Right lobe of liver (tissue), 6 donors: ENCODE measurements around the gene MRGPRX2. TPM values are rescaled to one million over a fixed set of nuclear protein-coding genes. Genes with fewer than 3 reads are reported as not detected.

Experiments used
- ATAC-seq, 4 donors: fragments of 200-7000 bp; cut with Tn5 transposase; one replicate each; pipeline ENCODE4 v1.9.1; 2020; ENCODE audit warnings: mild to moderate bottlenecking in 4 of 4, moderate library complexity in 4 of 4
- DNase-seq, 3 donors: peaks; one replicate each; pipeline ENCODE4 v3.0.0-alpha.2; 2020
- H3K27ac ChIP-seq, 3 donors: fragments of 200-600 bp; one replicate each; pipeline ENCODE4 v1.8.0; 2022
- H3K27me3 ChIP-seq, 2 donors: fragments of 200-600 bp; one replicate each; pipeline ENCODE4 v1.8.0; 2022
- H3K36me3 ChIP-seq, 4 donors: fragments of 200-600 bp; sonication (generic) in 1 of 4; one replicate each; pipeline versions ENCODE4 v1.5.1 to v1.8.0; 2017 to 2022; ENCODE audit warnings: control low read depth in 1 of 4
- H3K4me1 ChIP-seq, 4 donors: fragments of 200-600 bp; sonication (generic) in 1 of 4; one replicate each; pipeline versions ENCODE4 v1.5.1 to v1.8.0; 2017 to 2022; ENCODE audit warnings: control low read depth in 1 of 4
- H3K4me3 ChIP-seq, 3 donors: fragments of 200-600 bp; one replicate each; pipeline ENCODE4 v1.8.0; 2022
- H3K9me3 ChIP-seq, 4 donors: fragments of 200-600 bp; sonication (generic) in 1 of 4; one replicate each; pipeline versions ENCODE4 v1.5.1 to v1.8.0; 2017 to 2022; ENCODE audit warnings: control low read depth in 1 of 4
- POLR2A ChIP-seq: fragments of 450-650 bp; IDR thresholded peaks from one replicate; pipeline ENCODE4 v1.6.1; 2017; ENCODE audit warnings: antibody characterized with exemption, mild to moderate bottlenecking
- WGBS: methylation state at CpG from one replicate; pipeline ENCODE4 v1.1.6; 2018; ENCODE audit warnings: low coverage, low lambda C conversion rate; ENCODE audit not compliant: insufficient coverage; ENCODE audit errors: missing lambda C conversion rate; 5-methylcytosine and 5-hydroxymethylcytosine counted together
- intact Hi-C, 2 donors: fragments of 100-400 bp; cut with DNase I; formaldehyde crosslinking; loops; one replicate each; pipeline versions ENCODE4 v1.11.2 to v1.14.1; 2022
- total RNA-seq, 6 experiments: library from RNA; depleted of rRNA in 2 of 6; stranded (reverse); fragments of >200 nt in 2 of 6; fragmentation: NEBNext Ultra II Directional in 3 of 6; extraction: Animal tissue kit (Norgen Biotek cat#: 25700) in 3 of 6; gene quantifications; one replicate each; pipeline versions ENCODE4 v1.1.0 to v1.2.4, GENCODE V29; 2016 to 2023
- TF ChIP-seq, protein P1 (sequence below), 4 donors: fragments of 200-600 bp in 3 of 4; fragments of 450-650 bp in 1 of 4; IDR thresholded peaks; one replicate each; pipeline versions ENCODE4 v1.5.1 to v1.8.0; 2016 to 2022; ENCODE audit warnings: antibody characterized with exemption in 4 of 4, mild to moderate bottlenecking in 2 of 4
- donor health status: DM: no; HTN: yes; CAD: no.
- donor health status: DM: no; HTN: no; CAD: no.
- donor health status: DM: no; HTN: no; CAD: no.
- donor health status: DM: no; HTN: yes; CAD: no.
- donor health status: DM: no; HTN: yes; CAD: no.

The MRGPRX2 gene
- total RNA-seq, 6 experiments from 2014 or later: not detected

DNA sequence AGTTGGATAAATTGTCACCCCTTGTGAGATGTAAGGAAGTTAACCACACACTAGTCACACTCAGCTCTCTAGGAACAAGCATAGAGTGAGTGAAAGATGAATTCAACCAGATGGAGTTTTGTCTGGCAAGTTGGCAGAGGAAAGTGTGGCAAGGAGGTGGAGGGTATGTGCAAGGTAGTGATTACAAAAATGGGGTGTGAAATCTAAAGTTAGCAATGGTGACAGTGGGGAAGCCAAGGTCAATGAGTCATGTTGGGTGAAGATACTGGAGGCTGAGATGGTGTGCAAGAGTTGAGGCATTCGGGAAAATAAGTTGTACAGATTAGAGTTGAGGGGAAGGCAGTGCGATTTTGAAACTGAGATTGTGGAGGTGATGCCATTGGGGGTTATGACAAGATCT, 33.7 kb downstream of the MRGPRX2 start:
- no peak overlapping the region for H3K27ac ChIP-seq
- H3K27me3 ChIP-seq: no peaks in the 10 kb centered on the region
- H3K4me1 ChIP-seq: no peaks in the 10 kb centered on the region
- ATAC-seq (no peak), DNase-seq (no peak)
- intact Hi-C loops: no loop called here
- TF ChIP-seq POLR2A: no peak
- TF ChIP-seq, protein P1, sequence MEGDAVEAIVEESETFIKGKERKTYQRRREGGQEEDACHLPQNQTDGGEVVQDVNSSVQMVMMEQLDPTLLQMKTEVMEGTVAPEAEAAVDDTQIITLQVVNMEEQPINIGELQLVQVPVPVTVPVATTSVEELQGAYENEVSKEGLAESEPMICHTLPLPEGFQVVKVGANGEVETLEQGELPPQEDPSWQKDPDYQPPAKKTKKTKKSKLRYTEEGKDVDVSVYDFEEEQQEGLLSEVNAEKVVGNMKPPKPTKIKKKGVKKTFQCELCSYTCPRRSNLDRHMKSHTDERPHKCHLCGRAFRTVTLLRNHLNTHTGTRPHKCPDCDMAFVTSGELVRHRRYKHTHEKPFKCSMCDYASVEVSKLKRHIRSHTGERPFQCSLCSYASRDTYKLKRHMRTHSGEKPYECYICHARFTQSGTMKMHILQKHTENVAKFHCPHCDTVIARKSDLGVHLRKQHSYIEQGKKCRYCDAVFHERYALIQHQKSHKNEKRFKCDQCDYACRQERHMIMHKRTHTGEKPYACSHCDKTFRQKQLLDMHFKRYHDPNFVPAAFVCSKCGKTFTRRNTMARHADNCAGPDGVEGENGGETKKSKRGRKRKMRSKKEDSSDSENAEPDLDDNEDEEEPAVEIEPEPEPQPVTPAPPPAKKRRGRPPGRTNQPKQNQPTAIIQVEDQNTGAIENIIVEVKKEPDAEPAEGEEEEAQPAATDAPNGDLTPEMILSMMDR (IDR thresholded peaks at IDR 0.05): no peak
- no peaks in the 10 kb centered on the region for H3K36me3 ChIP-seq
- H3K9me3 ChIP-seq: no peaks in the 10 kb centered on the region
- H3K4me3 ChIP-seq: no peak overlapping the region
- 48% methylated on average over 2 of the region's 2 CpGs for WGBS

DNA sequence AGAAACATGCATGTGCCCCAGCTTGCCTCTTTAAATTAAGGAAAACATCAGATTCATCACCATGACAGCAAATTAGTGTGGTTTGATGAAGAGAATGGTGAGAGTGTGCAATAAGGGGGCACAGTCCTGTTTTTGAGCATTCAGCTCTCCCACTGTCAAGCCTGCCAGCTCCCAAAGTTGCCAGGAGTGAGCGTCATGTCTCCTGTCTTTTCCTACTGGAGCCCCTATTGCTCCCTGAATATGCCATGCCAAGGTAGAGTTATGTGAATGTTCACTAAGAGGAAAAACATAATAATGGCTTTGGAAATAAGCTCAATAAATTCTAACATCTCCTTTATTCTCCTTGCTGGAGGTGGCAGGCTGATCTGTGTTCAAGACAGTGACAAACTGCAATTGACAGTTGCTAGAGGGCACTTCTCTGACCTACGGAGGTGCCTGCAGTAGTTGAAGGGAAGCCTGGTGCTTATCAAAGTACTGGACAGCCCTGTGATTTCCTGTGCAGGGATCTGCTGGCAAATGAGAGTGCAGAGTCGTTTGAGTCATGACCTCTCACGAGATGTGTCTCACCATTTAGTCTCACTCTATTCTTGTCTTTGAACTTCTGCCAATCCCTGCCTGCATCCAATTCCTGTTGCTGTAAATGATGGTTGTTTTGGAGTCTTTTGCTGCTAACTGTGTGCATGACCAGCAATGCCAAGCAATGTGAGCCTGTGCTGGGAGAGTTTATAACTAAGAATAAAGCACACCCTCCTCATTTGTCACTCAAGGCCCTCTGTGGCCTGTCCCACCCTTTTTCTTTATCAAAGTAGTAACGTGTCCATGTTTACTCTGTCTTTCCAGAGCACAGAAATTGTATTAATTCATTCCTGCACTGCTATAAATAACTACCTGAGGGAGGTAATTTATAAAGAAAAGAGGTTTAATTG, 34.8 kb downstream of the MRGPRX2 start:
- Histone ChIP-seq H3K27me3 (no peaks in the 10 kb centered on the region), H3K9me3 (no peaks in the 10 kb centered on the region), H3K27ac (no peak overlapping the region), H3K4me3 (no peak overlapping the region), H3K36me3 (no peaks in the 10 kb centered on the region), H3K4me1 (no peaks in the 10 kb centered on the region)
- no peak for ATAC-seq
- no peak for TF ChIP-seq POLR2A
- TF ChIP-seq, protein P1 (IDR thresholded peaks at IDR 0.05): no peak
- intact Hi-C loops: no loop called here
- DNase-seq: no peak
- WGBS: 26% methylated on average over 5 of the region's 5 CpGs

DNA sequence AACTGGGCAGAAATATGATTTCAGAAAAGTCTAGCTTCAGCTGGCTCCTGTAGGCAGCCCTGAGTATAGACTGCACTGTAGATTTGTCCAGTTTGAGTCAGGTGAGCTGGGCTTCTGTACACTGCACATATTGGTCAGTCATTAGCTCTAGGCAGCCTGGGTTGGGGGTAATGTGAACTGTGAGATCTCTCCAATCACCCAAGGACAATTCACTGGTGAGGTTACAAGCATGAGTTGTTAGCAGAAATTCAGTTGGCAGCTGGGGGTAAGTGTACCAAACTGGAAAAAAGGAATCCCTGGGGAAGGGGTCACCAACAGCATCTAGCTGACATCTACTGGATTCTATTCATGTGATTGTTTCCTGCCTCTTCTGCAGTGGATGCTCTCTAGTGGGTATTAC, 39.7 kb downstream of the MRGPRX2 start:
- intact Hi-C loops: no loop called here
- Histone ChIP-seq H3K4me3 (no peak overlapping the region), H3K27me3 (no peaks in the 10 kb centered on the region), H3K9me3 (no peaks in the 10 kb centered on the region), H3K36me3 (no peaks in the 10 kb centered on the region), H3K4me1 (no peaks in the 10 kb centered on the region), H3K27ac (no peak overlapping the region)
- ATAC-seq (no peak), DNase-seq (no peak)
- TF ChIP-seq POLR2A: no peak
- TF ChIP-seq, protein P1 (IDR thresholded peaks at IDR 0.05): no peak

DNA sequence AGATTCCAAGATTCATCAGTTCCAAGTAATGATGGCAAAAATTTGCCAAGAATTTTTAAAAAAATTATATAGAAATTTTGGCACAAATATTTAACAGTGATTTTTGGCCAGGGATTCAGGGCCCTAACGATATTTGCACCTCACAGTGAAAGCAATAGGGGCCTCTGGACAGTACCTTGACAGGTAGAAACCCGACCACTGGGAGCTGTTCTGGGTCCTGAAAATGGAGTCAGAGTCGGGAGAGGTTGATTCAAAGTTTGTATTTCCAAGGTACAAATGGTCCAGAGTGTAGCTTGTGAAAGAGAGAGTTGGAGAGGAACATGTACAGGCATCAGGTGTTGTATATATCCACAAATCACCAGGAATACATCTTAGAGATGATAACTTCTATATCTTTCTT, 41.6 kb downstream of the MRGPRX2 start:
- 5% methylated on average over 3 of the region's 3 CpGs for WGBS
- intact Hi-C loops: no loop called here
- ATAC-seq (no peak), DNase-seq (no peak)
- Histone ChIP-seq H3K36me3 (no peaks in the 10 kb centered on the region), H3K4me3 (no peak overlapping the region), H3K9me3 (no peaks in the 10 kb centered on the region), H3K27ac (no peak overlapping the region), H3K4me1 (no peaks in the 10 kb centered on the region), H3K27me3 (no peaks in the 10 kb centered on the region)
- TF ChIP-seq, protein P1 (IDR thresholded peaks at IDR 0.05): no peak
- no peak for TF ChIP-seq POLR2A
